ENCODE measurements around the gene HIPK2.

HIPK2 gene

DNA sequence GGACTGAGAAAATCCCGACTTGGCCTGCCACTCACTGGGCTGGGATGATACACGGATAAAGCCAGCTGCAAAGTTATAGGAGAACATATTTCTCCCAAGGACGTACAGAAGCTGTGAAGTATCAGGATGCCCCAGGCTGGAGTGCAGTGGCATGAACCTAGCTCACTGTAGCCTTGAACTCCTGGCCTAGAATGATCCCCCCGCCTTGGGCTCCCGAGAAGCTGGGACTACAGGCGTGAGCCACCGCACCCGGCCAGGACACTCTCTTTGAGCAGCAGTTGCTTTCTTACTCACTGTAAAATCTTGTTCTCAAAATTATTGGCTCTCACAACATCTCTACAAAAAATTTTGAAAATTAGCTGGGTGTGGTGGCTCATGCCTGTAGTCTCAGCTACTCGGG, 203.9 kb downstream of the HIPK2 start:
- no peaks in the 10 kb centered on the region for H3F3A ChIP-seq (ENCODE audit: low read depth)
- no peaks in the 10 kb centered on the region for H4K20me1 ChIP-seq (ENCODE audit: insufficient read depth, low read length, poor library complexity, severe bottlenecking)
- no peak overlapping the region for H2AFZ ChIP-seq (ENCODE audit: low read length)
- peaks cover 11% of the 10 kb centered on the region; the same call in 1 of the 2 replicates for H3K36me3 ChIP-seq (ENCODE audit: insufficient read depth, low read length)
- no peak overlapping the region for H3K9ac ChIP-seq (ENCODE audit: low read depth, low read length, poor library complexity, severe bottlenecking)
- no peaks in the 10 kb centered on the region for H3K9me2 ChIP-seq (replicated peaks; ENCODE audit: low read depth, low read length)
- no peak overlapping the region for H3K4me2 ChIP-seq (ENCODE audit: low read depth, low read length, poor library complexity, severe bottlenecking)
- no peaks in the 10 kb centered on the region for H3K79me2 ChIP-seq (ENCODE audit: insufficient read depth, low read length)
- H3K9me3 ChIP-seq (ENCODE audit: insufficient read depth, low read depth, low read length), result no peaks in the 10 kb centered on the region
- no peaks in the 10 kb centered on the region for H3K27me3 ChIP-seq (ENCODE audit: insufficient read depth, low read length, poor library complexity, severe bottlenecking)
- TF ChIP-seq, protein P1, sequence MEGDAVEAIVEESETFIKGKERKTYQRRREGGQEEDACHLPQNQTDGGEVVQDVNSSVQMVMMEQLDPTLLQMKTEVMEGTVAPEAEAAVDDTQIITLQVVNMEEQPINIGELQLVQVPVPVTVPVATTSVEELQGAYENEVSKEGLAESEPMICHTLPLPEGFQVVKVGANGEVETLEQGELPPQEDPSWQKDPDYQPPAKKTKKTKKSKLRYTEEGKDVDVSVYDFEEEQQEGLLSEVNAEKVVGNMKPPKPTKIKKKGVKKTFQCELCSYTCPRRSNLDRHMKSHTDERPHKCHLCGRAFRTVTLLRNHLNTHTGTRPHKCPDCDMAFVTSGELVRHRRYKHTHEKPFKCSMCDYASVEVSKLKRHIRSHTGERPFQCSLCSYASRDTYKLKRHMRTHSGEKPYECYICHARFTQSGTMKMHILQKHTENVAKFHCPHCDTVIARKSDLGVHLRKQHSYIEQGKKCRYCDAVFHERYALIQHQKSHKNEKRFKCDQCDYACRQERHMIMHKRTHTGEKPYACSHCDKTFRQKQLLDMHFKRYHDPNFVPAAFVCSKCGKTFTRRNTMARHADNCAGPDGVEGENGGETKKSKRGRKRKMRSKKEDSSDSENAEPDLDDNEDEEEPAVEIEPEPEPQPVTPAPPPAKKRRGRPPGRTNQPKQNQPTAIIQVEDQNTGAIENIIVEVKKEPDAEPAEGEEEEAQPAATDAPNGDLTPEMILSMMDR (conservative IDR thresholded peaks at IDR 0.05; ENCODE audit: low read length), result no peak
- no peak for TF ChIP-seq EZH2phosphoT487 (IDR thresholded peaks at IDR 0.05; ENCODE audit: borderline replicate concordance)
- H3K4me1 ChIP-seq (ENCODE audit: insufficient read depth, low read length, poor library complexity, severe bottlenecking), result no peaks in the 10 kb centered on the region
- H3K4me3 ChIP-seq (ENCODE audit: low read length, poor library complexity, severe bottlenecking), result no peak overlapping the region

DNA sequence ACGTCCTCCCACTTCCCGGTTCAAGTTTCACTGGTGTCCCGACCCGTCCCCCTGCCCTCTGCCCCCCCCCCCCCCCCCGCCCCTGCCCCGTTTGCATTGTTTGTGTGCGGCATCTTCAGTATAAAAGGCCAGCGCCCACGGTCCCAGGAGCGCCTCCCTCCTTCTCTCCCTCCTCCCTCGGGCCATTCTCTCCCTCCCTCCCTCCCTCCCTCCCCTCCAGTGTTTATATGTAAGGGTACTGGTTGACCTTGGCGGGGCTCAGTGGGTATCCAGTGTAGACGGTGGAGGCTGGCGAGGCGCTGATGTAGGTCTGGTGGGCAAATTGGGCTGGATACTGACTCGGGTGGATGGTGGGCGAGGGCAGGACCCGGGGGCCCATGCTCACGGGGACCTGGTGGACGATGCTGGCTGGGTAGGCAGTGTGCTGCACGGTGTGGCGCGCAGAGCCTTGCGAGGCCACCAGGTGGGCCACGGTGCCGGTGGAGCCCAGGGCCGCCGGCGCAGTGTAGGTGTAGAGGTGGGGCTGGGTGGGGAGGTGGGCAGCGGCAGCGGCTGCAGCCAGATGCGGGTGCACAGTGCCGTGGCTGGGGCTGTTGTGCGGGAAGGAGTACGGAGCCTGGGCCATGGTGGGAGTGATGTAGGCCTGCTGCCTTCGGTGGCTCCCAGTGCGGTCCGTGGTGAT, 205.0 kb downstream of the HIPK2 start:
- H3K4me1 ChIP-seq (ENCODE audit: insufficient read depth, low read length, poor library complexity, severe bottlenecking), result no peaks in the 10 kb centered on the region
- H3K9ac ChIP-seq (ENCODE audit: low read depth, low read length, poor library complexity, severe bottlenecking), result no peak overlapping the region
- H3K36me3 ChIP-seq (ENCODE audit: insufficient read depth, low read length), result peaks cover 11% of the 10 kb centered on the region; the same call in 1 of the 2 replicates
- no peak overlapping the region for H2AFZ ChIP-seq (ENCODE audit: low read length)
- no peaks in the 10 kb centered on the region for H3K27me3 ChIP-seq (ENCODE audit: insufficient read depth, low read length, poor library complexity, severe bottlenecking)
- H3K9me3 ChIP-seq (ENCODE audit: insufficient read depth, low read depth, low read length), result no peaks in the 10 kb centered on the region
- H3F3A ChIP-seq (ENCODE audit: low read depth), result no peaks in the 10 kb centered on the region
- H3K79me2 ChIP-seq (ENCODE audit: insufficient read depth, low read length), result no peaks in the 10 kb centered on the region
- TF ChIP-seq EZH2phosphoT487 (IDR thresholded peaks at IDR 0.05; ENCODE audit: borderline replicate concordance), result no peak
- TF ChIP-seq, protein P1 (conservative IDR thresholded peaks at IDR 0.05; ENCODE audit: low read length), result no peak
- H4K20me1 ChIP-seq (ENCODE audit: insufficient read depth, low read length, poor library complexity, severe bottlenecking), result no peaks in the 10 kb centered on the region
- no peaks in the 10 kb centered on the region for H3K9me2 ChIP-seq (replicated peaks; ENCODE audit: low read depth, low read length)
- H3K4me2 ChIP-seq (ENCODE audit: low read depth, low read length, poor library complexity, severe bottlenecking), result no peak overlapping the region
- no peak overlapping the region for H3K4me3 ChIP-seq (ENCODE audit: low read length, poor library complexity, severe bottlenecking)

DNA sequence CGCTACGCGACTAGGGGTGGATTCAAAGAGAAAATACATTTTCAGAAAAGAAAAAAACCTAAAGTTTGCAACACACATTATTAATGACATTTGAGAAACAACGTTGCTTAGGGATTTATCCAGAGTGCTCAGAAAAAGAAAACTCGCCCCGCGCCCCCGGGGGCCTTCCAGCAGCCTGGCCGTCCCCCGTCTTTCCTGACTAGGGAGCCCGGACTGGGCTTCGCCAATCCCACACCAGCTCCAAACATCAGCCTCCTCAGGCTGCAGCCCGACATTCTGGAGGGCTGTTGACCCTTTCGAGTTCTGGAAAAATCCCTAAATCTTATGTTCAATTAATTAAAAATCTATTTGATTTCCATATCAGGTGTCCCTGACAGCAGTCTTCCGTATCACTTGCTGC, 205.7 kb downstream of the HIPK2 start:
- TF ChIP-seq EZH2phosphoT487 (IDR thresholded peaks at IDR 0.05; ENCODE audit: borderline replicate concordance), result no peak
- TF ChIP-seq, protein P1 (conservative IDR thresholded peaks at IDR 0.05; ENCODE audit: low read length), result no peak
- H3K79me2 ChIP-seq (ENCODE audit: insufficient read depth, low read length), result no peaks in the 10 kb centered on the region
- H3K4me3 ChIP-seq (ENCODE audit: low read length, poor library complexity, severe bottlenecking), result no peak overlapping the region
- H3K9me2 ChIP-seq (replicated peaks; ENCODE audit: low read depth, low read length), result no peaks in the 10 kb centered on the region
- H3K9ac ChIP-seq (ENCODE audit: low read depth, low read length, poor library complexity, severe bottlenecking), result no peak overlapping the region
- no peaks in the 10 kb centered on the region for H3K27me3 ChIP-seq (ENCODE audit: insufficient read depth, low read length, poor library complexity, severe bottlenecking)
- H3K4me1 ChIP-seq (ENCODE audit: insufficient read depth, low read length, poor library complexity, severe bottlenecking), result no peaks in the 10 kb centered on the region
- no peaks in the 10 kb centered on the region for H3F3A ChIP-seq (ENCODE audit: low read depth)
- H3K36me3 ChIP-seq (ENCODE audit: insufficient read depth, low read length), result peaks cover 11% of the 10 kb centered on the region; the same call in 1 of the 2 replicates
- H3K9me3 ChIP-seq (ENCODE audit: insufficient read depth, low read depth, low read length), result no peaks in the 10 kb centered on the region
- no peaks in the 10 kb centered on the region for H4K20me1 ChIP-seq (ENCODE audit: insufficient read depth, low read length, poor library complexity, severe bottlenecking)
- no peak overlapping the region for H2AFZ ChIP-seq (ENCODE audit: low read length)
- H3K4me2 ChIP-seq (ENCODE audit: low read depth, low read length, poor library complexity, severe bottlenecking), result no peak overlapping the region
